ENCODE results near the gene IQCM.
"Not testable (repeated sequence)": the region's sequence is repeated elsewhere in the genome, so short reads cannot be mapped to it uniquely, and the experiment has no call there.

The IQCM gene

DNA sequence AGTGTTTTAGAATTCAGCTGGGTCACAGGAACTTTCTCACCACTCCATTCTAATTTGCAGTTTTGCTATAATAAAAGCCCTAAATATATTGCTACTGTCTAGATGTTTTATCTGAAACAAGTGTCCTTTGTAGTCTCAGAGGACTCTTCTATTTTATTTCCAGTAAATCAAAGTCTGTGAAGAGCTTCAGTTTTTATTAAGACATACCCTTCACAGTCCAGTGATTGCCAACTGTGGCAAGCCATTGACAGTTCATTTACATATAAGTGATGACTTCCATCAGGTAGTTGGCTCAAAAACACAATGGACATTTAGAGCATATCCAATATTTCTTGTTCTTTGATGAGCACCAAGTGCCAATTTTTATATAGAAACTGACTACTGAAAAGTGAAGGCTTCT lies 466.1 kb downstream of the IQCM start:
- H3K4me3 ChIP-seq (ENCODE audit: low read length) = no peak overlapping the region
- TF ChIP-seq, protein P1, sequence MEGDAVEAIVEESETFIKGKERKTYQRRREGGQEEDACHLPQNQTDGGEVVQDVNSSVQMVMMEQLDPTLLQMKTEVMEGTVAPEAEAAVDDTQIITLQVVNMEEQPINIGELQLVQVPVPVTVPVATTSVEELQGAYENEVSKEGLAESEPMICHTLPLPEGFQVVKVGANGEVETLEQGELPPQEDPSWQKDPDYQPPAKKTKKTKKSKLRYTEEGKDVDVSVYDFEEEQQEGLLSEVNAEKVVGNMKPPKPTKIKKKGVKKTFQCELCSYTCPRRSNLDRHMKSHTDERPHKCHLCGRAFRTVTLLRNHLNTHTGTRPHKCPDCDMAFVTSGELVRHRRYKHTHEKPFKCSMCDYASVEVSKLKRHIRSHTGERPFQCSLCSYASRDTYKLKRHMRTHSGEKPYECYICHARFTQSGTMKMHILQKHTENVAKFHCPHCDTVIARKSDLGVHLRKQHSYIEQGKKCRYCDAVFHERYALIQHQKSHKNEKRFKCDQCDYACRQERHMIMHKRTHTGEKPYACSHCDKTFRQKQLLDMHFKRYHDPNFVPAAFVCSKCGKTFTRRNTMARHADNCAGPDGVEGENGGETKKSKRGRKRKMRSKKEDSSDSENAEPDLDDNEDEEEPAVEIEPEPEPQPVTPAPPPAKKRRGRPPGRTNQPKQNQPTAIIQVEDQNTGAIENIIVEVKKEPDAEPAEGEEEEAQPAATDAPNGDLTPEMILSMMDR (conservative IDR thresholded peaks at IDR 0.05; ENCODE audit: low read depth, low read length) = no peak
- DNase-seq (ENCODE audit: low read depth) = no peak

DNA sequence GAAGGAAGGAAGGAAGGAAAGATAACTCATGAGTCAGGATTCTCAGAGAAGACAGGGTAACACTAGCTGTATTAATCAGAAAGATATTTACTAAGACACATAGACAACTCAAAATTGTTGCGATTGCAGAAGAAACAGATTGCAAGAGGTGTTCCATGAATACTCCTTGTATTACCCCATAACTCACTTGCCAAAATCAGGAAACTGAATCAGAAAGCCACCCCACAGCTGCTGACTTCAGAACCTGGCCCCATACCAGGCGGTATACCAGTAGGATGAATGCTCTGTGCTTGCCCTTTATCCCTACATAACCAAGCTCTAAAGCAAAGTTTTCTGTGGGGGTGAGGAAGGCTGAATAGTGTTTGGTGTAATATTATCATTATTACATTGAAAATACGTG lies 468.5 kb downstream of the IQCM start:
- no peak for DNase-seq (ENCODE audit: low read depth)
- H3K4me3 ChIP-seq (ENCODE audit: low read length) = no peak overlapping the region
- TF ChIP-seq, protein P1 (conservative IDR thresholded peaks at IDR 0.05; ENCODE audit: low read depth, low read length) = no peak

DNA sequence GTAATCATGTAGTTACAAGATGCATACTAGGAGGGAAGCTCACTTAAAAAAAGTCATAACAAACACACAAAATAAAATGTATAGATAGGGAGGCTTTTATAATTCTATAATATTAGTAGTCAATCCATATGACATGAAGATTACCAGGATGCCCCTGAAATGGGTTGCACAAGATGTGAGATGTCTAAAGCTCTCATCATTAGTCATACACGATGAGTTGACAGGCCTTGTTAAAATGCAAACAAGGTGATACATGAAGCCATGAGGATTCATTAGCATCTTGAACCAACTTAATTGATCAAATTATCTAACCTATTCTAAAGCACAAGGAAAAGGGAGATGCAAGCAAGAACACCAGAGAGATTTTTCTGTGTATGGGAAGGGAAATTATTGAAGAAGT lies 470.2 kb downstream of the IQCM start:
- H3K4me3 ChIP-seq (ENCODE audit: low read length) = no peak overlapping the region
- no peak for DNase-seq (ENCODE audit: low read depth)
- TF ChIP-seq, protein P1 (conservative IDR thresholded peaks at IDR 0.05; ENCODE audit: low read depth, low read length) = no peak

DNA sequence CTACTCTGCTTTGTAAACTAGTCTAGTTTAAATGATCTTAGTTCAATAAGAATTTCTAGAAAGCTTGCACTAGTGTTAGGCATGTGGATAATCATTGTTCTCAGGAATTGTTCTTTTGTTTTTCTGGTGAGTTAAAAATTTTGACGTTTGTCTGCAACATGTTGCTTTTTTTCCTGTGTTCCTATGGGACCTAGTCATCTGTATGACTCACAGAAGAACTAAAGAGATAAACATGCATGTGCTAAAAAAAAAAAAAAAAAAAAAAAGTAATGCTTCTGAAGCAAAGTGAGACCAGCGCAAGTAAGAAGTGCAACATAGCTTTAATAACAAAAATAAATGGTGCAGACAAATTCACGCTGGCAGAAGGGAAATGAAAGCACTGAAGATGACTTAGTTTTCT lies 471.2 kb downstream of the IQCM start:
- H3K4me3 ChIP-seq (ENCODE audit: low read length) = no peak overlapping the region
- TF ChIP-seq, protein P1 (conservative IDR thresholded peaks at IDR 0.05; ENCODE audit: low read depth, low read length) = no peak
- DNase-seq (ENCODE audit: low read depth) = peak; percentile 22

DNA sequence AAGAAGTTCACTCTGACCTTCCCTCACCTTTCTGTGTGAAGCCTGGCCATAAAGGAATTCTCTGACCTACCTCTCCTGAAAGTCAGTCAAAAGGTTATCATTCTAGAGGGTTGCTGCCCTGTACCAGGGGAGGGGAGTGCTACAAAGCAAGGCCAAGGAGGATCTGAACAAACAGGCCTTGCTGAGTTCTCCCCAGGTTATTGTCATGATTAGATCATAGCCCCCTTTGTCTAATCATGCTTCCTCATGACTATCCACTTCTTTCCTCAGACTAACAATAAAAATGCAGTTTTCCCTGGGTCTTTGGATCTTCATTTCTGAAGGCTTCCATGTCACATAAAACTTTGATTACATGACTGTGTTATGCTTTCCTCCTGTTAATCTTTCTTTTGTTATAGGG lies 472.0 kb downstream of the IQCM start:
- no peak for DNase-seq (ENCODE audit: low read depth)
- TF ChIP-seq, protein P1 (conservative IDR thresholded peaks at IDR 0.05; ENCODE audit: low read depth, low read length) = no peak
- H3K4me3 ChIP-seq (ENCODE audit: low read length) = no peak overlapping the region

DNA sequence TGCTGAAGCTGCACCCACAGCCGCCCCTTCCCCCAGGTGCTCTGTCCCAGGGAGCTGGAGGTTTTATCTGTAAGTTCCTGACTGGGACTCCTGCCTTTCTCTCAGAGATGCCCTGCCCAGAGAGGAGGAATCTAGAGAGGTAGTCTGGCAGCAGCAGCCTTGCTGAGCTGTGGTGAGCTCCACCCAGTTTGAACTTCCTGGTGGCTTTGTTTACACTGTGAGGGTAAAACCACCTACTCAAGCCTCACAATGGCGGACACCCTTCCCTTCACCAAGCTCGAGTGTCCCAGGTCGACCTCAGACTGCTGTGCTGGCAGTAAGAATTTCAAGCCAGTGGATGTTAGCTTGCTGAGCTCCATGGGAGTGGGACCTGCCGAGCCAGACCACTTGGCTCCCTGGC lies 474.5 kb downstream of the IQCM start:
- not testable (repeated sequence) for DNase-seq (ENCODE audit: low read depth)

DNA sequence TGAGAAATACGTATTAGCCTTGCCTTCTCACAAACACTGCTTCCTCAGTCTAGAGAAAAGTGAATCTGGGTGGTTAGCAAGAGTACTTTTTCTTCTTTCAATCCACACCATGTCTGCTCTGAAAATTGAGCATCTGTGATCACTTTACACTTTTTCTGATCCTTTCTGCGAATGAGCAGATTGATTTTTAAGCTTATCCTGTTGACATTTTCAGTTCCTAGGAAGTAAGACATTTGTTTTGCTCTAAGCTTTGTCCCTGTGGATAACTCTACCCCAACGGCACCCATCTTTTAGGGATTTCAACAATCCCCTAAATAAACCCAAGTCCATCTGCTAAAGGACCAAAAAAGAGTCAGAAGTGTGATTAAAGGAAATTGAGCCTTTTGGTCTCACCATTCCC lies 487.5 kb downstream of the IQCM start:
- DNase-seq (ENCODE audit: low read depth) = no peak
- TF ChIP-seq, protein P1 (conservative IDR thresholded peaks at IDR 0.05; ENCODE audit: low read depth, low read length) = no peak
- H3K4me3 ChIP-seq (ENCODE audit: low read length) = no peak overlapping the region

More for the DNA sequence above, 474.5 kb downstream of the IQCM start:
- H3K4me3 ChIP-seq (ENCODE audit: low read length) = not testable (repeated sequence)

DNA sequence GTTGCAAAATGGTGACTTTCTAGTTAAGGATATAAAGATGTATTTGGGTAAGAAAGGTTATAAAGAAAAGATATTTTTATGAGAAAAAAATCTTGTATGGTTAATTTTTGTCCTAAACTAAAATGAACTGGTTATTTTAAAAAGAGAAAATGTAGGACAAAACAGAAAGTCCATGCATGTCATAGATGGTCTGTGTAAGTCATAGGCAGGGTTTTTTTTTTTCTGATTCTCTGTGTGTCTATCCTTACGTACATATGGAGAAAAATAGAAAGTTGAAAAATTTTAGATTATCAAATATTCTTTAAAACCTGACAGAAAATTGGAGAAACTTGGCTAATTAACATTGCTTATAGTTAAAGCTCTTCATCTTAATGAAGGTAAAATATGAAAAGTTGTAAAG lies 493.4 kb downstream of the IQCM start:
- DNase-seq (ENCODE audit: low read depth) = no peak
- TF ChIP-seq, protein P1 (conservative IDR thresholded peaks at IDR 0.05; ENCODE audit: low read depth, low read length) = no peak
- H3K4me3 ChIP-seq (ENCODE audit: low read length) = no peak overlapping the region
